ENCODE data around the gene NMU. TPM values are rescaled to one million over a fixed set of nuclear protein-coding genes. Genes with fewer than 3 reads are reported as not detected.
A peak's percentile ranks its signal among the peaks of the same experiment; 100 is the strongest.

NMU gene
- total RNA-seq, 4 donors from 2014 or later, result not detected

GRCh38 chr4:55546756-55547465, 89.2 kb downstream of the NMU start, which contains the start of gene CLOCK:
TSS of gene CLOCK (minus strand) at chr4:55546909. CDS start at chr4:55482785, 64,124 bp downstream.
- no peaks in the 10 kb centered on the region for H3K36me3 ChIP-seq
- peak within 1 kb of the TSS; percentile 97 to 98 (median 98) for H3K27ac ChIP-seq
- peaks cover 0 to 17% (median 6%) of the 10 kb centered on the region in 4 donors for H3K4me1 ChIP-seq
- DNase-seq, result peak; percentile 77 to 92 (median 90)
- peak within 1 kb of the TSS; percentile 83 to 95 (median 88) for H3K4me3 ChIP-seq
- H3K9me3 ChIP-seq, result no peaks in the 10 kb centered on the region
- no peaks in the 10 kb centered on the region for H3K27me3 ChIP-seq
- TF ChIP-seq CTCF (IDR thresholded peaks at IDR 0.05) (peak; percentile 31 to 77 (median 64)), POLR2A (IDR thresholded peaks at IDR 0.05) (peak; percentile 54 to 72)

- H3K27ac ChIP-seq, result peak overlapping the region; percentile 97 to 98 (median 98)
- no peaks in the 10 kb centered on the region for H3K27me3 ChIP-seq
- H3K36me3 ChIP-seq, result no peaks in the 10 kb centered on the region
- no peaks in the 10 kb centered on the region for H3K9me3 ChIP-seq
- TF ChIP-seq CTCF (IDR thresholded peaks at IDR 0.05) (no peak), POLR2A (IDR thresholded peaks at IDR 0.05) (no peak)
- peak overlapping the region; percentile 83 to 95 (median 88) for H3K4me3 ChIP-seq
- no peak for DNase-seq
- H3K4me1 ChIP-seq, result peaks cover 0 to 17% (median 6%) of the 10 kb centered on the region in 4 donors
These were observed 89.7 kb downstream of the NMU start for GRCh38 chr4:55546506-55546755.

GRCh38 chr4:55545641-55546505, 90.2 kb downstream of the NMU start:
- no peaks in the 10 kb centered on the region for H3K36me3 ChIP-seq
- H3K9me3 ChIP-seq, result no peaks in the 10 kb centered on the region
- H3K4me1 ChIP-seq, result peaks cover 0 to 17% (median 6%) of the 10 kb centered on the region in 4 donors
- no peak for TF ChIP-seq CTCF (IDR thresholded peaks at IDR 0.05)
- TF ChIP-seq POLR2A (IDR thresholded peaks at IDR 0.05), result peak in 1 of 2 donors; percentile 29
- peak; percentile 64 to 89 (median 89) for DNase-seq
- H3K4me3 ChIP-seq, result peak overlapping the region; percentile 83 to 95 (median 88)
- H3K27ac ChIP-seq, result peak overlapping the region; percentile 97 to 98 (median 98)
- H3K27me3 ChIP-seq, result no peaks in the 10 kb centered on the region

Other genes with a start within 250 kb of the NMU start
- 100 to 1,000 TPM in 1 of 4 donors, 10 to 100 TPM in 3; 78.2 to 105 (median 91.4) TPM for gene TMEM165, start 240.3 kb downstream of the NMU start, total RNA-seq
- 10 to 100 TPM; 23.0 to 32.1 (median 27.8) TPM for gene CLOCK, start 89.4 kb downstream of the NMU start, total RNA-seq
- gene PDCL2, start 44.1 kb downstream of the NMU start, total RNA-seq, result not detected
- not detected for gene EXOC1L, start 183.5 kb upstream of the NMU start, total RNA-seq
- 10 to 100 TPM; 33.9 to 57.8 (median 44.7) TPM for gene EXOC1, start 217.3 kb upstream of the NMU start, total RNA-seq